ENCODE measurements around the gene SULT2A1.
"Not testable (repeated sequence)": the region's sequence is repeated elsewhere in the genome, so short reads cannot be mapped to it uniquely, and the experiment has no call there.

Gene SULT2A1

GRCh38 chr19:47859838-47860237 lies 26.3 kb downstream of the SULT2A1 start:
- not testable (repeated sequence) for DNase-seq

- not testable (repeated sequence) for DNase-seq
Observed at GRCh38 chr19:47858646-47859285, 27.3 kb downstream of the SULT2A1 start, which contains the start of gene TPRX2. TSS of gene TPRX2 (plus strand) at chr19:47859235. CDS start at chr19:47859247, 12 bp downstream.

- not testable (repeated sequence) for DNase-seq
Observed at GRCh38 chr19:47858231-47858630, 27.9 kb downstream of the SULT2A1 start.

- DNase-seq, result no peak
Observed at GRCh38 chr19:47854459-47854858, 31.7 kb downstream of the SULT2A1 start.

GRCh38 chr19:47853003-47853402 lies 33.1 kb downstream of the SULT2A1 start:
- no peak for DNase-seq

GRCh38 chr19:47848823-47849473 lies 37.2 kb downstream of the SULT2A1 start:
- no peak for DNase-seq

- DNase-seq, result no peak
Observed at GRCh38 chr19:47848425-47848822, 37.7 kb downstream of the SULT2A1 start.

GRCh38 chr19:47842941-47843340 lies 43.2 kb downstream of the SULT2A1 start:
- no peak for DNase-seq

- no peak for DNase-seq
Observed at GRCh38 chr19:47839913-47840312, 46.2 kb downstream of the SULT2A1 start.

- no peak for DNase-seq
Observed at GRCh38 chr19:47839411-47839810, 46.7 kb downstream of the SULT2A1 start.

- DNase-seq, result no peak
Observed at GRCh38 chr19:47836038-47836437, 50.1 kb downstream of the SULT2A1 start.

GRCh38 chr19:47832723-47833122 lies 53.4 kb downstream of the SULT2A1 start:
- no peak for DNase-seq

GRCh38 chr19:47826800-47827199 lies 59.3 kb downstream of the SULT2A1 start:
- DNase-seq, result no peak

GRCh38 chr19:47824396-47824795 lies 61.7 kb downstream of the SULT2A1 start:
- DNase-seq, result no peak

GRCh38 chr19:47821460-47822020 lies 64.6 kb downstream of the SULT2A1 start, which contains the start of gene CRX:
TSS of gene CRX (plus strand) at chr19:47821937. CDS start at chr19:47834444, 12,507 bp downstream.
- no peak for DNase-seq
